MM.1S (cell line): Measurements from ENCODE around the gene MLLT10.

Experiments
- DNase-seq: peaks from one replicate; pipeline ENCODE4 v3.0.0-alpha.2; 2015
- H2AFZ ChIP-seq: fragments of 300-600 bp; sonication (generic); 2 replicates; pipeline ENCODE4 v1.6.0; 2016; ENCODE audit warnings: antibody characterized with exemption, low read length
- H3F3A ChIP-seq: fragments of 300-600 bp; sonication (generic); 2 replicates; pipeline ENCODE4 v1.6.1; 2016; ENCODE audit warnings: mild to moderate bottlenecking, antibody characterized with exemption, low read length, moderate library complexity, mixed read lengths; ENCODE audit not compliant: insufficient read depth
- H3K27ac ChIP-seq: fragments of 300-600 bp; sonication (generic); 2 replicates; pipeline ENCODE4 v1.5.1; 2016; ENCODE audit warnings: mild to moderate bottlenecking, low read length
- H3K27me3 ChIP-seq: fragments of 300-600 bp; sonication (generic); replicated peaks from 2 replicates; pipeline ENCODE4 v1.6.0; 2016; ENCODE audit warnings: low read length; ENCODE audit not compliant: insufficient read depth
- H3K36me3 ChIP-seq: fragments of 300-600 bp; sonication (generic); replicated peaks from 2 replicates; pipeline ENCODE4 v1.6.1; 2016; ENCODE audit warnings: mild to moderate bottlenecking, low read length, mixed read lengths; ENCODE audit not compliant: insufficient read depth
- H3K4me1 ChIP-seq: fragments of 300-600 bp; sonication (generic); 2 replicates; pipeline ENCODE4 v1.6.1; 2016; ENCODE audit warnings: low read length, mixed read lengths
- H3K4me2 ChIP-seq: fragments of 300-600 bp; sonication (generic); 2 replicates; pipeline ENCODE4 v1.6.0; 2016; ENCODE audit warnings: low read depth, low read length
- H3K4me3 ChIP-seq: fragments of 300-600 bp; sonication (generic); 2 replicates; pipeline ENCODE4 v1.5.1; 2016; ENCODE audit warnings: low read length, mixed read lengths
- H3K79me2 ChIP-seq: fragments of 300-600 bp; sonication (generic); 2 replicates; pipeline ENCODE4 v1.6.1; 2016; ENCODE audit warnings: mixed run types, low read length, mixed read lengths
- H3K9ac ChIP-seq: fragments of 300-600 bp; sonication (generic); 2 replicates; pipeline ENCODE4 v1.6.1; 2016; ENCODE audit warnings: low read length, mixed read lengths
- H3K9me2 ChIP-seq: fragments of 300-600 bp; sonication (generic); replicated peaks from 2 replicates; pipeline ENCODE4 v1.6.1; 2016; ENCODE audit warnings: mild to moderate bottlenecking, low read length, mixed read lengths; ENCODE audit not compliant: insufficient read depth
- H3K9me3 ChIP-seq: fragments of 300-600 bp; sonication (generic); replicated peaks from 2 replicates; pipeline ENCODE4 v1.6.1; 2016; ENCODE audit warnings: mild to moderate bottlenecking, low read length, mixed read lengths; ENCODE audit not compliant: insufficient read depth
- H4K20me1 ChIP-seq: fragments of 300-600 bp; sonication (generic); 2 replicates; pipeline ENCODE4 v1.6.1; 2016; ENCODE audit warnings: mild to moderate bottlenecking, low read length, moderate library complexity, mixed read lengths; ENCODE audit not compliant: insufficient read depth
- EZH2 ChIP-seq: fragments of 300-600 bp; sonication (generic); optimal IDR thresholded peaks from 2 replicates; pipeline ENCODE3; 2017; ENCODE audit warnings: low read depth, mild to moderate bottlenecking, antibody characterized with exemption, low read length, mixed read lengths
- EZH2phosphoT487 ChIP-seq: fragments of 300-600 bp; sonication (generic); IDR thresholded peaks from 2 replicates; pipeline ENCODE4 v1.6.1; 2018; ENCODE audit warnings: antibody characterized with exemption, low read length
- TF ChIP-seq, protein P1 (sequence below): fragments of 300-600 bp; sonication (generic); IDR thresholded peaks from 2 replicates; pipeline ENCODE4 v1.5.1; 2016; ENCODE audit warnings: antibody characterized with exemption, low read length, mixed read lengths

The MLLT10 gene

DNA sequence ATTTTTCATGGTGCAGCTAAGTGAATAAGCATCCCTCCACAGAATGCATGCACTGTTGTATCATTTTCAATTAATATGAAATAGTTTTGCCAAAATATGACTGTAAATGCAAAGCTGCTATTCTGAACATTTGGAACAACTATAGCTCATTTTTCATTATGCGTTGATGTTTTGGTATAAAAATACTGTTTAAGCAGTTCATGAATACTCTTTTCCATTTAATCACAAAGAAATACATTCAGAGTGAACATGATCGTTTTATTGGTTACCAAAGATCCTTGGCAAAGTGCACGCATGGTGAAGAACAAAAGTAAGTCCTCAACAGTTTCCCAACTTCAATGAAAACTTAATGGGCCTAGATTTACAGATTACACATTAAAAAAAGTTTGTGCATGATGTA lies 41.6 kb upstream of the MLLT10 start:
- H3K79me2 ChIP-seq, result no peaks in the 10 kb centered on the region
- peaks cover 8% of the 10 kb centered on the region for H3K27me3 ChIP-seq
- H3K36me3 ChIP-seq, result no peaks in the 10 kb centered on the region
- no peak overlapping the region for H3K27ac ChIP-seq
- peaks cover 3% of the 10 kb centered on the region; the same call in 1 of the 2 replicates for H3F3A ChIP-seq
- no peaks in the 10 kb centered on the region for H3K9me3 ChIP-seq
- no peaks in the 10 kb centered on the region for H4K20me1 ChIP-seq
- no peak overlapping the region for H2AFZ ChIP-seq
- H3K4me1 ChIP-seq, result no peaks in the 10 kb centered on the region
- H3K9me2 ChIP-seq, result no peaks in the 10 kb centered on the region
- TF ChIP-seq EZH2phosphoT487, result no peak
- TF ChIP-seq, protein P1, sequence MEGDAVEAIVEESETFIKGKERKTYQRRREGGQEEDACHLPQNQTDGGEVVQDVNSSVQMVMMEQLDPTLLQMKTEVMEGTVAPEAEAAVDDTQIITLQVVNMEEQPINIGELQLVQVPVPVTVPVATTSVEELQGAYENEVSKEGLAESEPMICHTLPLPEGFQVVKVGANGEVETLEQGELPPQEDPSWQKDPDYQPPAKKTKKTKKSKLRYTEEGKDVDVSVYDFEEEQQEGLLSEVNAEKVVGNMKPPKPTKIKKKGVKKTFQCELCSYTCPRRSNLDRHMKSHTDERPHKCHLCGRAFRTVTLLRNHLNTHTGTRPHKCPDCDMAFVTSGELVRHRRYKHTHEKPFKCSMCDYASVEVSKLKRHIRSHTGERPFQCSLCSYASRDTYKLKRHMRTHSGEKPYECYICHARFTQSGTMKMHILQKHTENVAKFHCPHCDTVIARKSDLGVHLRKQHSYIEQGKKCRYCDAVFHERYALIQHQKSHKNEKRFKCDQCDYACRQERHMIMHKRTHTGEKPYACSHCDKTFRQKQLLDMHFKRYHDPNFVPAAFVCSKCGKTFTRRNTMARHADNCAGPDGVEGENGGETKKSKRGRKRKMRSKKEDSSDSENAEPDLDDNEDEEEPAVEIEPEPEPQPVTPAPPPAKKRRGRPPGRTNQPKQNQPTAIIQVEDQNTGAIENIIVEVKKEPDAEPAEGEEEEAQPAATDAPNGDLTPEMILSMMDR, result no peak
- TF ChIP-seq EZH2, result no peak
- DNase-seq, result no peak
- H3K4me2 ChIP-seq, result no peak overlapping the region
- H3K9ac ChIP-seq, result no peak overlapping the region
- H3K4me3 ChIP-seq, result no peak overlapping the region

DNA sequence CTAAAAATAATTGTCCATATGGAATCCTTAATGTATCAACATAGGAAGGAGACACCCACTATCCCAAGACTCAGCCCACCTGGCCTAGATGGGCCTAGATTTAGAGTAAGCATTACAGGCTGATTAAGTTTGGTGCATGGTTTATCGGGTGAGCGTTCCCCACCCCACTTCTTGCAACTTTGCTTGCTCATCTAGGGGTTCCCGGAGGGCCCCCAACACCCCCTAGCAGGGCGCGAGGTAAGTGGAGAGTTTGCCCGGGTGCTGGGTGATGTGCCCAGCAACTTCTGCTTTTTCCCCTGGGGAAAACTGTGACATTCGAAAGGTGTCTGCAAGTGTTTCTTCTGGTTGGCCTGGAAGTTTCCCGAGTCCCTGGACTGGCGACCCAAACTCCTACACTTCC lies 40.2 kb upstream of the MLLT10 start:
- Histone ChIP-seq H3K27me3 (peaks cover 21% of the 10 kb centered on the region), H3K79me2 (no peaks in the 10 kb centered on the region), H3K4me2 (no peak overlapping the region), H2AFZ (no peak overlapping the region), H3K9me3 (no peaks in the 10 kb centered on the region), H3K4me3 (no peak overlapping the region), H3K36me3 (no peaks in the 10 kb centered on the region), H3F3A (peaks cover 3% of the 10 kb centered on the region; the same call in 1 of the 2 replicates), H3K9me2 (no peaks in the 10 kb centered on the region), H3K27ac (no peak overlapping the region), H3K4me1 (no peaks in the 10 kb centered on the region), H3K9ac (no peak overlapping the region), H4K20me1 (no peaks in the 10 kb centered on the region)
- TF ChIP-seq EZH2phosphoT487 (no peak), EZH2 (no peak)
- TF ChIP-seq, protein P1, result no peak
- no peak for DNase-seq

DNA sequence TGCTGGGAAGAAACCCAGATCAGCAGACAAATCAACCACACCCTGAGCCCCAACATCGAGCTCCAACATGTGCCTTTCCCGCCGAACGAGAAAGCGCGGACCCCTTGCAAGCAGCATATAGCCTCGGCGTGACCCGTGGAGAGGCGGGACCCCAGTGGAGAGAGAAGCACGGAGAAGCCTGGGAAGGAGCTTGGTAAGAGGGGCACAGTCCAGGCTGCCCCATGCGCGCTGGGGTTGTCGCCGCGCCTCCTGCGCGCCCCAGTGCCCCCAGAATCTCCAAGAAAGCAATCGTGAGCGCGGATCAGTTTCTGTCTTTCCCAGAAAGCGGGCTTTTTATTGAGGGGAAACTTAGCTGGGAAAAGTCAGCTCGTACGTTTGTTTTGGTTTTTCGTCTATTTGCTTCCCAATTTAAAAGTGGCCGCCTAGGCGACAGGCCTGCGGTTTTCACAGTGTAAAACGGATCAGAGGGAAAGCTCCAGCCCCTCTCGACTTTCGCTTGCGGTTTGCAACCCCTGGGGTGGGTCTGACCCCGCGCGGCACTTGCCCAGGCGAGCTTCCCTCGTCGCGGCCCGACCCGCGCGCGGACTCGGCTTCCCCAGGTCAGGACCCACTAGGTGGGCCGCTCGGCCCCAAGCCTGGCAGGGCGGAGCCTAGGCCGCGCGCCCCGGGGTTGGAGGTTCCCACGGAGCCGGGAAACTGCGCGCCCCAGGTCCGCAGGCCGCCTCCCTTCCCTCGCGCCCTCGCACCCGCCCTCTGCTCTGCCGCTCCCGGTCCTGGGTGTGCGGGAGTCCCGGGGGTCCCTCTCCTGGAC lies 39.6 kb upstream of the MLLT10 start:
- no peaks in the 10 kb centered on the region for H3K9me3 ChIP-seq
- no peak for DNase-seq
- H3K36me3 ChIP-seq, result no peaks in the 10 kb centered on the region
- no peaks in the 10 kb centered on the region for H3K79me2 ChIP-seq
- no peak overlapping the region for H3K27ac ChIP-seq
- H2AFZ ChIP-seq, result peak overlapping the region; percentile 92
- TF ChIP-seq, protein P1, result no peak
- TF ChIP-seq EZH2 (no peak), EZH2phosphoT487 (no peak)
- peak overlapping the region; percentile 84 for H3K4me3 ChIP-seq
- no peaks in the 10 kb centered on the region for H3K9me2 ChIP-seq
- H3K4me1 ChIP-seq, result no peaks in the 10 kb centered on the region
- H4K20me1 ChIP-seq, result no peaks in the 10 kb centered on the region
- peaks cover 28% of the 10 kb centered on the region for H3K27me3 ChIP-seq
- peak overlapping the region; percentile 100 for H3K4me2 ChIP-seq
- H3K9ac ChIP-seq, result no peak overlapping the region
- peaks cover 3% of the 10 kb centered on the region; the same call in 1 of the 2 replicates for H3F3A ChIP-seq
